Measurements from ENCODE around the gene OR4N5. TPM values are rescaled to one million over a fixed set of nuclear protein-coding genes. Genes with fewer than 3 reads are reported as not detected.
"Not testable (repeated sequence)": the region's sequence is repeated elsewhere in the genome, so short reads cannot be mapped to it uniquely, and the experiment has no call there.

Gene OR4N5, protein sequence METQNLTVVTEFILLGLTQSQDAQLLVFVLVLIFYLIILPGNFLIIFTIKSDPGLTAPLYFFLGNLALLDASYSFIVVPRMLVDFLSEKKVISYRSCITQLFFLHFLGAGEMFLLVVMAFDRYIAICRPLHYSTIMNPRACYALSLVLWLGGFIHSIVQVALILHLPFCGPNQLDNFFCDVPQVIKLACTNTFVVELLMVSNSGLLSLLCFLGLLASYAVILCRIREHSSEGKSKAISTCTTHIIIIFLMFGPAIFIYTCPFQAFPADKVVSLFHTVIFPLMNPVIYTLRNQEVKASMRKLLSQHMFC
- not detected for total RNA-seq

DNA sequence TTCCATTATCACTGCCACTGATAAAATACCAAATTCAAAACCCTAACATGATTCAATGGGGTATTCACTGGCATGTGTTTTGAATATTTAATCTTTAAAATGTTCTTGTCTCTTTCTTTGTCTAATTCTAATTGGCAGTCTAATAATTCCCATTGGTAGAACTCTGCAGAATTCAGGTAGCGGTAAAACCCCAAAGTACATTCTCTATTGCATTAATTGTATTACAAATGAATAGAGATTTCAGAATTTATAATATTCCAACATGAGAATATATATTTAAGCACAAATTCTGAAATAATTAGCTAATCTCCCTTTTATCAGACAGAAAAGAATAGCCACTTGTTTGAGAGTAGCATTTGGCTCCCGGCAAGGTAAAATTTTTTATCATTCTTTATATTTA lies at the start of gene OR4N5:
Gene OR4N5 (plus strand): TSS at position 301 of the 400 bp plus-strand sequence. CDS start 4,916 bp downstream, outside the sequence.
- no peak for ATAC-seq

GRCh38 chr14:20092050-20092449 lies 46.6 kb upstream of the OR4N5 start:
- no peak for ATAC-seq

DNA sequence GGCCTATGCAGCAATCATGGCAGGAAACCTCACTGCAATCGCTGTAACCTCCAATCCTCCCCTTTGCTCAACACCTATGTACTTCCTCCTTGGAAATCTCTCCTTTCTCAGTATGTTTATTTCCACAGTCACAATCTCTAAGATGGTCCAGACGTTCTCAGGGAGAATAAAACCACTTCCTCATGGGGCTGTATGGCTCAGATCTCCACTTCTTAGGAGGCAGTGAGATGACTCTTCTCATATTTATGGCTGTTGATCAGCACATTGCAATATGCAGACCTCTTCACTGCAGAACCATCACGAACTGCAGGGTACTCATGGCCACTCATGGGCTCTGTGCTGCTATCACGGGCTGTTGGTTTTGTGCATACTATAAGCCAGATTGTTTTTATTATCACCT lies 45.2 kb upstream of the OR4N5 start:
- no peak for ATAC-seq

DNA sequence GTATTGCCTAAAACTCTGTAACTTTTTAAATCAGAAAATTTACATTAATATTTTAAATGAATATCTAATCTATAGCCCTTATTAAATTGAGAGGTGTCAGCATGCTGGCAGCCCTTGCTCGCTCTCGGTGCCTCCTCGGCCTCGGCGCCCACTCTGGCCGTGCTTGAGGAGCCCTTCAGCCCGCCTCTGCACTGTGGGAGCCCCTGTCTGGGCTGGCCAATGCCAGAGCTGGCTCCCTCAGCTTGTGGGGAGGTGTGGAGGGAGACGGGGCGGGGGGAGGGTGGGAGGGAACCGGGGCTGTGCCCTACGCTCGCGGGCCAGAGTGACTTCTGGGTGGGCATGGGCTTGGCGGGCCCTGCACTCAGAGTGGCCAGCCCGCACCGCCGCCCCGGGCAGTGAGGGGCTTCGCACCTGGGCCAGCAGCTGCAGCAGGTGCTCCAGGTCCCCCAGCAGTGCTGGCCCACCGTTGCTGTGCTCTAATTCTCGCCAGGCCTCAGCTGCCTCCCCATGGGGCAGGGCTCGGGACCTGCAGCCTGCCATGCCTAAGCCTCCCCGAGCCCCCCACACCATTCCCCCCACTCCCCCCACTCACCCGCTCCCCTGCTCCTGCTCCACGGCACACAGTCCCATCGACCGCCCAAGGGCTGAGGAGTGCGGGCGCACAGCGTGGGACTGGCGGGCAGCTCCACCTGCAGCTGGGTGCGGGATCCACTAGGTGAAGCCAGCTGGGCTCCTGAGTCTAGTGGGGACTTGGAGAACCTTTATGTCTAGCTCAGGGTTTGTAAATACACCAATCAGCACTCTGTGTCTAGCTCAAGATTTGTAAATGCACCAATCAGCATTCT lies 39.5 kb upstream of the OR4N5 start:
- not testable (repeated sequence) for ATAC-seq

DNA sequence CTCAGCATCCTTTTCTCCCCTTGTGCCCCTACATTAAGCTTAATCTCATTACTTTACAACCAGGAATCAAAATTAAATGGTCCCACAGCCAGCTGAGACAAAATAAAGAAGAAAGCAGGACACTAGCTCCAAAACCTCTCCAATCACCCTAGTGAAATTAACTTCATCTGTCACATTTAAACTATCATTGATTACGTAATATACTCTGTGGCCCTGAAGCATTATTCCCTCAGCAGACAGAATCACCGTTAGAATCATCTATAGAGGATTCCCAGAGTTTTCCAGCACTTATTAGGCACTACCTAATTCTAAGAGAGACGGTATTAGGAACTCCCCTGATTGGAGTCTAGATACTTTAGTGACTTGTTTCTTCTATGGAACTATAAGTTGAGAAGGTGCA lies 28.2 kb upstream of the OR4N5 start, which contains the start of gene OR4K17:
Gene OR4K17 (plus strand): TSS at position 302 of the 400 bp plus-strand sequence. CDS start 6,761 bp downstream, outside the sequence.
- no peak for ATAC-seq

GRCh38 chr14:20112321-20112720 lies 26.3 kb upstream of the OR4N5 start:
- no peak for ATAC-seq

DNA sequence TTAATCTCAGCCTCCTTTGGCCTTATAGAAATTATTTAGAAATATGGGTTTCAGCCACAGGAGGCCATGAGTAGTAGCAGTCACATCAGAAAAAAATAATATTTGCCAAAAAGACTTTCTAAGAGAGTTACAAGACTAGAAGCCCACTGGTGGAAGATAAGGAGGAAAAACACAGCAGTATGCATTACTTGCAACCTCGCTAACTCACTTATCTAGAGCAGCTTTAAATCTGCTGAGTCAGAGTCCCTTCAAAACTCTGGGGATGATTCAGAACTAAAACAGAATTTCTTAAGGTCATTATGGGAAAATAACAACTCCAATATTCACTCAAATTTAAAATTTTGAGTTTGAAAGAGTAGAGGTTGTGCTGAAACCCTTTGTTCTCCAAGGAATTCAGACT lies 21.9 kb upstream of the OR4N5 start:
- no peak for ATAC-seq

- ATAC-seq, result no peak
Measured at GRCh38 chr14:20118795-20119194, 19.8 kb upstream of the OR4N5 start.

GRCh38 chr14:20143911-20144310 lies 5.3 kb downstream of the OR4N5 start:
- no peak for ATAC-seq

DNA sequence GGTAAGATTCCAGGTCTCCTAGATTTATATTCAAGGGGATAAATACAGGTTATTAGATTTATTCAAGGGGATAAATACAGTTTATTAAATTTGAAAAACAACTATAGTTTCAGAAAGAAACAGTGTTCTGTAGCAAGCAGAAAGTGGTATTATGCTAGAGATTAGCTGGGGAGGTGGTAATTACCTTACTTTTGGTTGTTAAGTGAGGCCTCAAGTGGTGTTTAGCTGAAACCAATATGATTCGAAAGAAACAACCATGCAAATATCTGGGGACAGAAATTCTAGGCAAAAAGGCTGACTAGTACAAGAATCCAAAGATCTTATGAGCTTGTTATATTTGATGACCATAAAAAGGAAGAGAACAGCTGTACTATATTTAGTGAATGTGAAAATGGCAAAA lies 6.2 kb downstream of the OR4N5 start:
- no peak for ATAC-seq

GRCh38 chr14:20164462-20164861 lies 25.8 kb downstream of the OR4N5 start:
- ATAC-seq, result no peak

DNA sequence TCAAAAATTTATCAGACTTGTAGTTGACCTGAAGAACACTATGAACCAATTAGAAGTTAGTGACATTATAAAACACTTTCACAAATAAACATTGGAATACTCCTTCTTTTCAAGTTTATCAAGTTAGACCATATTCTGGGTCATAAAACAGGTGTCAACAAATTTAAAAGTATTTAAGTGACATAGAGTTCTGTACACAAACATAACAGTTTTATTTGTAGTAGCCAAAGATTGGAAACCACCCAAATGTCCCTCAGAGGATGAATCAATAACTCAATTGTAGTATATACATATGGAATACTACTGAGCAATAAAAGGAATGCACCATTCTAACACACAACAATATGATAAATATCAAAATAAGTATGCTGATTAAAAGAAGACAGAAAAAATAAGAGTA lies 28.5 kb downstream of the OR4N5 start:
- ATAC-seq, result no peak

DNA sequence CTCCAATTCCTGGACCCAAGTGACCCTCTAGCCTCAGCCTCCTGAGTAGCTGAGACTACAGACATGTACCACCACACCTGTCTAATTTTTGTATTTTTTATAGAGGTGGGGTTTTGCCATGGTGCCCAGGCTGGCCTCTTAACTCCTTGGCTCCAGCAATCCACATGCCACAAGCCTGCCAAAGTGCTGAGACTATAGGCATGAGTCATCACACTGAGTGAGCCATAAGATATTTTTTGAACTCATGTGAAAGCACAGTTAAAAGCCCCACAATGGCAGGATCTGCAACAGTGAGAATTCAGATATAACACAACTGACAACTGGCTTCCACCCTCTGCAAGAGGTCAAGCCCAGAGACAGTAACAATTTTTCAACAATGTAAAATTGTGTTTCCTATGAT lies 31.2 kb downstream of the OR4N5 start:
- ATAC-seq, result not testable (repeated sequence)

GRCh38 chr14:20174205-20174604 lies 35.6 kb downstream of the OR4N5 start:
- ATAC-seq, result not testable (repeated sequence)

DNA sequence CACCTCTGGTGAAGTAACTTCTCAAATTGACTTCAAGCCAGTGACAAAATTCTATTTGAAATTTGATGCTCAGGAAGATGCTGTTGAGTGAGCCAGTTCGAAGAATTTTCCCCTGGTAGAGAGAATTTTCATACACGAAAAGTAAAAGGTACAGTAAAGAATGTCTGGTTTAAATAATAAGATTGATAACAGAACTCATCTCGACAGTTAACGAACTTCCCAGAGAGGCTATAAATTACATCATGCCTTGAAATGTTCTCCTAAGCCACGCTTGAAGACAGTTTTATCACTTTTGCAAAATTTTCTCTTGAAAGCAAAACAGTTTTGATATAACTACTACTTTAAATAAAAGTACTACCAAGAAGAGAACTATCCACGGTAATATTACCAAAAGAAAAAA lies 37.7 kb downstream of the OR4N5 start:
- no peak for ATAC-seq

- no peak for ATAC-seq
Measured at GRCh38 chr14:20177433-20177974, 38.9 kb downstream of the OR4N5 start.

GRCh38 chr14:20179218-20179617 lies 40.6 kb downstream of the OR4N5 start:
- ATAC-seq, result no peak

- no peak for ATAC-seq
Measured at GRCh38 chr14:20179880-20180279, 41.3 kb downstream of the OR4N5 start.

DNA sequence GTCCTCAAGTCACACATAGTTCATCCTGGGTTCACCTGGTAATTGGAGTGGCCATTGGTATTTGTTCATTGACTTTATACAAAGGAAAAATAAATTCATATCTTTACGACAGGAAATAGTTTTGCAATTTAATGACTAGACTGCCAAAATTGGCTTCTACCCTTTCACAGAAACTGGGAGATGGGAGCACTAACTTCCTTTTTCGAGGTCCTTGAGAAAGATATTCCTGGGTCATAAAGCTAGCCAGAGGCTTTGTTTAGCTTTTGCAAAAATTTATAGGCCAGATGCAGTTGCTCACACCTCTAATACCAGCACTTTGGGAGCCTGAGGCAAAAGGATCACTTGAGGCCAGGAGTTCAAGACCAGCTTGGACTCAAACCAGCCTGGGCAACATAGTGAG lies 41.9 kb downstream of the OR4N5 start:
- ATAC-seq, result no peak

DNA sequence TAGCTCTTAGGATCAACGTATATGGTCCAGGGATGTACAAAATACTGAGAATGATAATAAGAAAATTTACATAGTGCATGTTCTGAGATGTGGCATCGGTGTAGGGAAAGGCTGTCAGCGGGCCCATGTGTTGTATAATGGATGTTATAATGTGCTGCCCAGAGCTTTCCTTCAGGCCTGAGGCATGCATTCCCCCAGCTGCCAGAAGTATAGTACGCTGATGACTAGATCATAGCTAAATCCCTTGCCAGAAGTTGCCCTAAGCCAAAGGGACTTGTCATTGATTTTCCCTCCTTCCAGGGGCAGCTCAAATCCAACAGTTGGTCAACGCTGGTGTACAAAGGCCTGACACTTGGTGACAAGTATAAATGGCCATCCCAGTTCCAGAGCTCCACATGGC lies 45.6 kb downstream of the OR4N5 start:
- no peak for ATAC-seq

GRCh38 chr14:20190596-20190995 lies 52.0 kb downstream of the OR4N5 start, which contains the start of gene OR11G2:
Gene OR11G2, plus strand, starts transcription at chr14:20190896. Its CDS starts 6,542 bp downstream, at chr14:20197438.
- ATAC-seq, result no peak

DNA sequence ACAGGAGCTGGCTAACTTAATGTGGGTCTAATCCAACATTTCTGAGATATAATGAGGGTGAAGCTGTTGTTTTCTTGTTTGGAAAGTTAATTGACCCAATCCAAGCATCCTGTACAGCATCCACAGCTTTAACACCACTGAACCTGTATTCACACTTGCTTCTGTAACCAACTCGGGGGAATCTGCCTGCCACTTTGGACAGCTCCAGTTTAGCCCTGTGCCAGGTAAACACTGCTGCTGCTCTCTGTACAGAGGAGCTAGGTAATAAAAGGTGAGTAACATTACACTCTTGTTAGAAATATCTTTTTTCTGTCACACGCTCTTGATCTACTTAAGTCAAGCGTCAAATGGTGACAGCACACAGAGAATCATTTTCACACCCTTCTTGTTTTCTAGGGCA lies 52.8 kb downstream of the OR4N5 start:
- no peak for ATAC-seq

GRCh38 chr14:20194101-20194500 lies 55.5 kb downstream of the OR4N5 start:
- ATAC-seq, result no peak
